GM18499 (cell line): ENCODE results near the gene HCRTR2.
"Not testable (repeated sequence)": the region's sequence is repeated elsewhere in the genome, so short reads cannot be mapped to it uniquely, and the experiment has no call there.

ENCODE experiments used
- ATAC-seq: cut with Tn5 transposase; IDR thresholded peaks from one replicate; pipeline ENCODE4 v1.9.1; 2021; ENCODE audit warnings: moderate number of reproducible peaks; ENCODE audit not compliant: insufficient read depth, unreplicated experiment

HCRTR2 gene

GRCh38 chr6:55174211-55175026 is at the start of gene HCRTR2:
TSS of gene HCRTR2 (plus strand) at chr6:55174515. CDS start at chr6:55174588, 73 bp downstream.
- no peak for ATAC-seq

DNA sequence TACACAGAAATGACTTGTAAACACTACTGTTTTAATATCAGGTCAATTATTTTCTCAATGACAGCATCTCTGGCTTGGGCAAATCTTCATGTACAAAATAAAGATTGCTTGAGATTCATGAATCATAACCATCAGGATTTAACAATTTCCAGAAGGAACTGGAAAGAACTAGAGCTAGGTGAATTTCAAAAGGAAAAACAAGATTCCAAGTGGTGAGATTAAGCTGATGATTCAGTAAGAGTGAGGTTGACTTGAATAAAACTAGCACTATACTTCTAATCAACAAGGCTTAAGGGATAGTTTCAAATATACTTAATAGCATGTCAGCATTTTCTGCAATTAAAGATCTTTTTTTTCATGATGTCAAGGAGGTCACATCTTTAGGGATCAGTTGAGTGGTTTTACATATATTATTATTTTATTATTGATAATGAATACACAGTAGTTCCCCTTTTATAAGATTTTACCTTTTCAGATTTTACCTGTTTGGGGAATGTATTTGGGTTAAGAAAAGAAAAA is 43.5 kb upstream of the HCRTR2 start:
- ATAC-seq: no peak

DNA sequence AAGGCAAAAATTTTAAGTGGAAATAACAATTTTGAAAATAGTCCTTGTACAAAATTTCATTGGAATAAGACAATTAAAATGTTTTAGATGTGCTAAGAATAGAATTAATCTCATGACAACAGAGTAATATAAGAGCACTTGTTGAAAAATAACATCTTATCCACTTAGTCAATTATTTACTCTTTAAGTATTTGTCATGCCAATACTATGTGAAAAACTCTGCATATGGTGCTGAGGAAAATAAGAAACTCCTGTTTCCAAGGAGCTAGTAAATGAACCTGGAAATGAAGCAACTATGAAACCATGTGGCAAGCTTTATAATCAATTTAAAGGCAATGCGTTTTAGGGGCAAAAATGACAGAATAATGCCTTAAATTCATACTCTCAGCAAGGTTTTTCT is 42.7 kb upstream of the HCRTR2 start:
- no peak for ATAC-seq

DNA sequence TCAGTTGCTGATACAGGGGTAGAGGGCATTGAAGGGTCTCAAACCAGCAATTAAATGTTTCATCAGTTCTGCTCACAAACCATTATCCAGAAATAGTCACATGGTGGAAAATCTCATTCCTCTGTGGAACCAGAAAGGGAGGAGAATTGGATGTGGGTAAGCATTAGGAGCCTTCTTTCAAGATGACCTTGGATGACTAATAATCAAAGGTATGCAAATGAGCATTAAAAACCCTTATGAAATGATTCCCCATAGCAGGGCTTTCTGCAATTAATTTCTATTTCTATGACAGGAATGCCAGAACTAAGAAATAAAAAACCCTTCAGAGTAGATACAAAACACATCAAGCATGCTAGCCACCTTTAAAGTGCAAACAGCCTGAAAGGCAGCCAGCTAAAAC is 37.4 kb upstream of the HCRTR2 start:
- ATAC-seq: no peak

DNA sequence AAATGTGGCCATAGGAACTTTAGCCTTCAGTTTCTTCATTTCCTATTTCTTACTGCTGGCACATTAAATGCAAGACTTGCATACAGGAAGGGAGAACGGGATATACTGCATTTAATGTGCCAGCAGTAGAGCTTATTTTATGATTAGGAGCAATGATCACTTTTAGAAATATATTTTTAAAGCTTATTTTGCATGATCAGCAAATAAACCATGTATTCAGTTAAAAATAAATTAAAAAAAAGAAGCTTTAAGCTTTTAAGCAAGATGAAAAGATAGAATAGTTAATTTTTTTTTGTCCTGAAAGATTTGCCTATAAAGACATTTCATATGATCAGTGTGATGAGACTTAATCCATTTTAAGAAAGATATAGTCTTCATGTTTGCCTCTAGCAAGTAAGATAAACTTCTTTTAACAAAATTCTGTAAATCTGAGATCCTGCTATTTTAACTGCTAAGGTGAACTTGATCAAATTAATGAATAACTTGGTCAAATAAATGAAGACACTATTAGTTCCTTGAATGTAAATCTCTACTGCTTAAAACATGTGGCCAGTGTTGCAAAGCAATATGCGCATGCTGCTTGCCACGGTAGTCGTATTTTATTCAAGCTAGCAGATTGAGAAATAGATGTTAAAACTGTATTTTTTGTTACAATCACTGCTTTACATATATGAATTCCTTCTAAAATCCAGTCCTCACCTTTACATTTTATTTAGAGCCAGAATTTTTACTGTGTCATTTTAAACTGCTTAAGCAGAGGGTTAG is 36.2 kb upstream of the HCRTR2 start:
- no peak for ATAC-seq

- ATAC-seq: no peak
Measured at GRCh38 chr6:55141611-55142010, 32.7 kb upstream of the HCRTR2 start.

GRCh38 chr6:55142610-55143009 is 31.7 kb upstream of the HCRTR2 start:
- no peak for ATAC-seq

GRCh38 chr6:55153284-55153683 is 21.0 kb upstream of the HCRTR2 start:
- no peak for ATAC-seq

- not testable (repeated sequence) for ATAC-seq
Measured at GRCh38 chr6:55158784-55159183, 15.5 kb upstream of the HCRTR2 start.

- ATAC-seq: no peak
Measured at GRCh38 chr6:55167860-55168259, 6.5 kb upstream of the HCRTR2 start.

DNA sequence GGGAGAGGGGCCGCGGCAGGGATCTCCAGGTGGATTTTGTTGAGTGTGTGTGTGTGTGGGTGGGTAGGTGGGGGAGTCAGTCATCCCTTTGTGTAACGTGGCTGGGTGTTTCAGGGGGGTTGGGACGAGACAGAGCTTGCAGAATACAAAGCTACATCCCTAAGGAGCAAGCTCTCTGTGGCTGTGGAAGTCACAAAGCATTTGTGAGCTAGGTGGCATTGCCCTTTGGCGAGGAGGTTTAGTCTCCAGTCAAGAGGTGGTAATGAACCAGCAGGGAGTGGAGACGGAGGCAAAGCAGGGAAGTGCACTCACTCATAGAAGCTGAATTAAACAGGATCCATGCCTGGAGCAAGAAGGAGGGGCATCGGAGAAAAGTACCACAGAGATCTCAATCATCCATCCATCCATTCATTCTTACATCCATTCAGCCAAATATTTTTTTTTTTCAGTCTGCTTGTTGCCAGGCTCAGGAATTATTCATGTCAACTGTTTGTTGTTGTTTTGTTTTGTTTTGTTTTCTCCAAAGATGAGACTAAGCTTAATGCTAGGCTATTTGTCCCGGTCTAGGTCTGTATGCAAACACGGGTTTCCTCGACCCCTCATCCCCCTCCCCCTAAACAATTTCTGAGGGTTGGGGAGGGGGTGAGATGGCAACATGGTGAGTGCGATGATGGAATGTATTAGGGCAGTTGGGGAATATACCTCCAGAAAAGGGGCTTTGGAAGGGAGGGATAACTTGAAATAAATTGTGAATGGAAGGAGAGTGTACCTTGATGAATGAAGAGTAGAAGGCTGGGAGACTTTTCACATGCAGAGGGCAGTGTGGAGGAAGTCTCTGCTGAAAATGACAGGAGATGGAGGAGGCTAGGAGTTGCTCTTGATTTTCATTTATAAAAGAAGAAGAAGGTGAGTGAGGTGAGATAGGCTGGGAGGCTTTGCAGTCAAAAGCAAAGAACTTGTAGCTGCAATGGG is 1.0 kb downstream of the HCRTR2 start:
- ATAC-seq: no peak

DNA sequence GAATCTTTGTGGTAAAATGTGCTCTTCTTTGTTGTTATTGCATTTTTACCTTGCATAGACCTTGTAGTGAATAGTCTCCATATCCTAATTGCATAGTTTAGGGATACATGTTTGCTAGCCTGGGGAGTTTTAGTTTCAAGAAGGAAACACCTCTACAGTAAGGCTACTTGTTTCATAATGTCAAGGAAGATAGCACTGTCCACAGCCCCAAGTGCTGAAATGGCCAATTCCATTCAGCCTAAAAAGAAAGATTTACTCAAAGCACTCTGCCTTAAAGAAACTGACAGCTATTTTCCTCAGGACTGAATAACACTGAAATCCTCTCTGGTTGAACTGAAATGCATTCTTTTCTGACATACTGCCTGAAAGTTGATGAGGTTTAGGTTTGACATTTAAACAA is 2.6 kb downstream of the HCRTR2 start:
- no peak for ATAC-seq

DNA sequence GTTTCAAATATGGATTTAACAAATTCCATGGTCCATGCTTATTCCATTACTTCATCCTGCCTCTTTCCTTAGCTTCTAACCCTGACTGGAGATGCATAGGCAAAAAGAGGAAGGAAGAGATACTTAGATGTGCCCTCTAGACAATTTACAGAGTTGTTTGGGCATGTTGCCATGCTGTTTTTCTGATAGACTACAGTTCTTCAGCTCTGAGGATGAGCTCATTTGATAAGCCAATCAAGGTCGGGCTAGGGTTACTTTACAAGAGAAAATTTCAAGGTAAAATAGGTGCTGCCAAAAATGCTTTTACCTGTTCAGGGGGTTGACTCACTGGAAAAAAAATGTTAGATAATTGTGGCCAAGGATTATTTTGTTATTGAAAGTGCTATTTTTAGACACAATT is 5.9 kb downstream of the HCRTR2 start:
- no peak for ATAC-seq

DNA sequence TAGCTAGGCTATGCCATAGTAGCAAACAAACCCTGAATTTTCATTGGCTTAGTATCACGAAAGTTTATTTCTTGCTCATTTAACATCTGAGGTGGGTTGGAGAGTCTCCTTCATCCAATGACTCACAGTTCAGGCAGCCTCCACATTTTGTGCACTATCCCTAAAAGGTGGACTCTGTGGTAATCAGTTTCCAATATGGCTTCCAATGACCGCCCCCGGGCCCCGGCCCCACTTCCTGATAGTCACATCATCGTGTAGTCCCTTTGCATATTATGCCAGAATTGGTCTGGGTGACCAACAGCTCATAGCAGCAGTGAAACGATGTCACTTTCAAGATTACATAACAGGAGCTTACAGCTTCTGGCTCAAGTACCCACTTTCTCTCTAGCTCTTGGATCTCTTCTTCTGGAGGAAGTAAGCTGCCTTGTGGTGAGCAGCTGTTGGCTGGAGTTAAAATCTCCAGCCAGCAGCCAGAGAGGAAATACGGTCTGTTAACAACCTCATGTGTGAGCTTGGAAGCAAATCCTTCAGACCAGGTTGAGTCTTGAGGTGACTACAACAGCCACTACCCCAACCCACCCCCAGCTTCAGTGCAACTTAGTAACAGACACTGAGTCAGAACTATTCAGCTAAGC is 7.8 kb downstream of the HCRTR2 start:
- ATAC-seq: no peak

DNA sequence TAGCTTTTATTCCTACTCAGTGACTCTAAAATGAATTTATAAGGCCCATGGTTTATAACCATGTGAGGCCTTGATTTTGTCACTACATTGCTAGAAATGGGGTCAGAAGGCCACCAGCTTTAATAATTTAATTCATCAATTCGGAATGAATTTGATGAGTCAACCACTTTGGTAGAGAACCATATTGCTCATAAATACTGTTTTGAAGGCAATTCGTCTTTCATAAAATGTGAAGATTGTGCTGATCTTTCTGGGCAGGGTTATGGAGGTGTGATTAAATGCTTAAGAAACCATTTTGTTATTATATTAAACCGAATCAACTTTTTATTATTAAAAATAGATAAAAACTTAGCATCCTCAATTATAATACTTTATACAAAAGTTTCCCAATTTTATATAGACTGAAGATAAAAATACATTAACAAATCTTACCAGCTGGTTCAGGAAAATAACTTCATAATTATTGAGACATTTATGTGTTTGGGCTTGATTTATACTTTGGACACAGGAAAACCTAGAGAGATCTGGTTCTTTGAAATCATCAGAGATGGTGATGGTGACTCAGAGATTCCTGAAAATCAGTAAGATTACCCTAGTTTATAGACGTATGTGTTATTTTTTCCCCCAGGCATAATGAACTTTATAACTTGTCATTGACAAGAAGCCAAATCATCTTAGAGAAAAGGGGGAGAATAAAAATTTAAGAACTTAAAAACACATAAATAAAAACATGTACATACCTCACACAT is 10.6 kb downstream of the HCRTR2 start:
- no peak for ATAC-seq

GRCh38 chr6:55198715-55199114 is 24.4 kb downstream of the HCRTR2 start:
- no peak for ATAC-seq

- no peak for ATAC-seq
Measured at GRCh38 chr6:55199239-55199638, 24.9 kb downstream of the HCRTR2 start.

- ATAC-seq: no peak
Measured at GRCh38 chr6:55208478-55209458, 34.5 kb downstream of the HCRTR2 start.
